HepG2 (cell line): Measurements from ENCODE around the gene ZACN. TPM values are rescaled to one million over a fixed set of nuclear protein-coding genes. Genes with fewer than 3 reads are reported as not detected.

Source experiments
- ATAC-seq: fragments of 200-7000 bp; cut with Tn5 transposase; 3 replicates; pipeline ENCODE4 v1.9.1; 2020; ENCODE audit warnings: mild to moderate bottlenecking, moderate library complexity
- BruUV-seq: library from RNA; stranded (reverse); fragments of 400-500 nt; replicated peaks from 2 replicates; lab custom pipeline; 2021; lab: Mats Ljungman, UMichigan
- CTCF ChIA-PET: fragments of 300-600 bp; formaldehyde crosslinking; extraction: SDS; loops from one replicate; lab custom pipeline; 2021; ENCODE audit warnings: low total read pairs, inconsistent platforms, low intra/inter-chr PET ratio; lab: Yijun Ruan, JAX
- POLR2A ChIA-PET: fragments of 350-600 bp; sonication (Branson Sonifier 250); formaldehyde crosslinking; loops from one replicate; lab custom pipeline; 2020; ENCODE audit warnings: antibody characterized with exemption, inconsistent platforms; lab: Yijun Ruan, JAX
- DNase-seq: peaks from one replicate; pipeline ENCODE4 v3.0.0-alpha.2; 2015; ENCODE audit warnings: low spot score
- FAIRE-seq: peaks from 3 replicates; lab custom pipeline; 2011; peaks lifted over from hg19 to GRCh38; lab: Jason Lieb, UNC
- H2AFZ ChIP-seq: one replicate; pipeline ENCODE4 v1.6.1; 2011; ENCODE audit warnings: low read length, inconsistent platforms
- H3K27ac ChIP-seq: fragments of 300-600 bp; 3 replicates; pipeline ENCODE4 v1.8.0; 2011; ENCODE audit warnings: mixed run types, mild to moderate bottlenecking, mixed read lengths, low read length, inconsistent platforms; ENCODE audit not compliant: insufficient read depth; ENCODE audit errors: extremely low read length
- H3K27me3 ChIP-seq, 2 experiments: fragments of 200-600 bp in 1 of 2; 2 replicates in 1 of 2; 3 replicates in 1 of 2; pipeline versions ENCODE4 v1.6.0 to v1.8.0; 2011; ENCODE audit warnings: low read length in 2 of 2, mild to moderate bottlenecking in 2 of 2, moderate library complexity in 2 of 2, inconsistent platforms in 1 of 2; ENCODE audit not compliant: insufficient read depth in 2 of 2, control insufficient read depth in 1 of 2
- H3K36me3 ChIP-seq, 2 experiments: fragments of 200-600 bp in 1 of 2; replicated peaks in 1 of 2; 2 replicates in 1 of 2; 3 replicates in 1 of 2; pipeline versions ENCODE4 v1.5.1 to v1.8.0; 2011; ENCODE audit warnings: low read length in 2 of 2, inconsistent platforms in 1 of 2; ENCODE audit not compliant: insufficient read depth in 2 of 2, control insufficient read depth in 1 of 2
- H3K4me1 ChIP-seq: 2 replicates; pipeline ENCODE4 v1.5.1; 2012; ENCODE audit warnings: low read length, inconsistent platforms; ENCODE audit not compliant: insufficient read depth
- H3K4me2 ChIP-seq: 2 replicates; pipeline ENCODE4 v1.6.0; 2011; ENCODE audit warnings: low read depth, low read length, inconsistent platforms
- H3K4me3 ChIP-seq, 3 experiments: fragments of 200-600 bp in 1 of 3; sonication (generic), shearing (Covaris generic) in 1 of 3; replicated peaks in 1 of 3; 2 replicates each; pipeline ENCODE4 v1.5.1; 2011 to 2016; ENCODE audit warnings: low read length in 3 of 3, inconsistent platforms in 2 of 3, low read depth in 2 of 3, mild to moderate bottlenecking in 2 of 3, control low read depth in 1 of 3, mixed read lengths in 1 of 3; ENCODE audit not compliant: insufficient read depth in 1 of 3
- H3K79me2 ChIP-seq: one replicate; pipeline ENCODE4 v1.6.1; 2011; ENCODE audit warnings: low read length, inconsistent platforms; ENCODE audit not compliant: insufficient read depth
- H3K9ac ChIP-seq: 2 replicates; pipeline ENCODE4 v1.6.0; 2011; ENCODE audit warnings: mild to moderate bottlenecking, low read depth, low read length, inconsistent platforms; ENCODE audit not compliant: insufficient read depth
- H3K9me3 ChIP-seq: 2 replicates; pipeline ENCODE4 v1.5.1; 2012; ENCODE audit warnings: mild to moderate bottlenecking, low read length
- H4K20me1 ChIP-seq: 2 replicates; pipeline ENCODE4 v1.6.0; 2011; ENCODE audit warnings: inconsistent platforms, mild to moderate bottlenecking, low read length, moderate library complexity; ENCODE audit not compliant: insufficient read depth
- ATF1 ChIP-seq: IDR thresholded peaks from 2 replicates; pipeline ENCODE4 v1.6.1; 2016; ENCODE audit warnings: mild to moderate bottlenecking, control low read depth
- ATF7-NPFF ChIP-seq: sonication (generic); formaldehyde crosslinking; IDR thresholded peaks from 2 replicates; pipeline ENCODE4 v1.8.1; 2023; ENCODE audit warnings: mild to moderate bottlenecking, low read depth, missing genetic modification reagents, moderate library complexity
- EEA1 ChIP-seq: sonication (generic); formaldehyde crosslinking; IDR thresholded peaks from 2 replicates; pipeline ENCODE4 v1.5.1; 2020; ENCODE audit warnings: mild to moderate bottlenecking, missing genetic modification reagents, borderline replicate concordance
- HDAC2 ChIP-seq: sonication (generic); formaldehyde crosslinking; IDR thresholded peaks from 2 replicates; pipeline ENCODE4 v1.4.0; 2020; ENCODE audit warnings: missing genetic modification reagents
- PTBP1 ChIP-seq: fragments of 200-400 bp; formaldehyde crosslinking; IDR thresholded peaks from 2 replicates; pipeline ENCODE4 v1.6.1; 2018; ENCODE audit warnings: low read length, low read depth; ENCODE audit not compliant: poor library complexity, severe bottlenecking
- SP5 ChIP-seq: IDR thresholded peaks from 2 replicates; pipeline ENCODE4 v1.6.1; 2016; ENCODE audit warnings: low read depth, borderline replicate concordance
- TBL1XR1 ChIP-seq: fragments of 150-350 bp; IDR thresholded peaks from 2 replicates; pipeline ENCODE4 v1.6.1; 2014; ENCODE audit warnings: borderline replicate concordance, low read length; ENCODE audit not compliant: partially characterized antibody
- TGIF2 ChIP-seq: IDR thresholded peaks from 2 replicates; pipeline ENCODE4 v1.6.1; 2016; ENCODE audit warnings: control low read depth, missing compliant biosample characterization
- ZBTB42 ChIP-seq: sonication (generic); formaldehyde crosslinking; IDR thresholded peaks from 2 replicates; pipeline ENCODE4 v1.5.0; 2020; ENCODE audit warnings: mild to moderate bottlenecking, missing genetic modification reagents
- ZKSCAN5 ChIP-seq: sonication (generic); formaldehyde crosslinking; IDR thresholded peaks from 2 replicates; pipeline ENCODE4 v1.5.1; 2020; ENCODE audit warnings: mild to moderate bottlenecking, missing genetic modification reagents
- ZNF124 ChIP-seq: sonication (generic); formaldehyde crosslinking; IDR thresholded peaks from 2 replicates; pipeline ENCODE4 v1.4.0; 2020; ENCODE audit warnings: missing genetic modification reagents
- ZNF382 ChIP-seq: sonication (generic); formaldehyde crosslinking; IDR thresholded peaks from 2 replicates; pipeline ENCODE4 v1.5.0; 2020; ENCODE audit warnings: missing genetic modification reagents, mild to moderate bottlenecking, borderline replicate concordance
- ZNF414 ChIP-seq: sonication (generic); formaldehyde crosslinking; IDR thresholded peaks from 2 replicates; pipeline ENCODE4 v1.5.0; 2020; ENCODE audit warnings: missing genetic modification reagents
- ZNF557 ChIP-seq: sonication (generic); formaldehyde crosslinking; IDR thresholded peaks from 2 replicates; pipeline ENCODE4 v1.4.0; 2020; ENCODE audit warnings: missing genetic modification reagents
- ZNF674 ChIP-seq: sonication (generic); formaldehyde crosslinking; IDR thresholded peaks from 2 replicates; pipeline ENCODE4 v1.5.0; 2020; ENCODE audit warnings: low read depth, mild to moderate bottlenecking, missing genetic modification reagents
- ZNF83 ChIP-seq: sonication (generic); formaldehyde crosslinking; IDR thresholded peaks from 2 replicates; pipeline ENCODE4 v1.4.0; 2020; ENCODE audit warnings: missing genetic modification reagents, mild to moderate bottlenecking, borderline replicate concordance
- ZNF878 ChIP-seq: sonication (generic); formaldehyde crosslinking; IDR thresholded peaks from 2 replicates; pipeline ENCODE4 v1.8.1; 2023; ENCODE audit warnings: mild to moderate bottlenecking, missing genetic modification reagents, moderate library complexity
- WGBS: methylation state at CpG from one replicate; pipeline ENCODE4 v1.1.6; 2017; ENCODE audit warnings: low lambda C conversion rate; 5-methylcytosine and 5-hydroxymethylcytosine counted together
- in situ Hi-C: cut with HindIII; loops from 2 replicates; pipeline ENCODE4 v1.10.0; 2017; ENCODE audit warnings: low pct_unique_long_range_greater_than_20kb; ENCODE audit not compliant: extremely low pct_ligation_motif_present
- intact Hi-C: fragments of 100-400 bp; cut with micrococcal nuclease; formaldehyde crosslinking; loops from one replicate; pipeline ENCODE4 v1.10.0; 2022; ENCODE audit not compliant: unreplicated experiment
- polyA plus RNA-seq, 8 experiments: library from polyadenylated mRNA; depleted of rRNA in 3 of 8; stranded (reverse) in 7 of 8; unstranded in 1 of 8; fragments of >200 nt; fragmentation: Illumina TruSeq in 4 of 8; extraction: Trizol in 4 of 8; gene quantifications; 2 replicates each; pipeline versions ENCODE4 v1.2.1 to v1.2.3, GENCODE V29; 2011 to 2016; ENCODE audit warnings: low read depth in 4 of 8, missing spikeins in 1 of 8, mixed read lengths in 1 of 8; ENCODE audit not compliant: insufficient read depth in 1 of 8
- total RNA-seq, 5 experiments: library from RNA; depleted of rRNA; stranded (reverse); fragments of >200 nt; fragmentation: Illumina TruSeq; extraction: Trizol; gene quantifications; 2 replicates each; pipeline ENCODE4 v1.2.3, GENCODE V29; 2016; ENCODE audit warnings: low read depth in 1 of 5
- TF ChIP-seq, protein P1 (sequence below): sonication (generic); formaldehyde crosslinking; IDR thresholded peaks from 2 replicates; pipeline ENCODE4 v1.4.0; 2020; ENCODE audit warnings: missing genetic modification reagents
- TF ChIP-seq, protein P2 (sequence below): sonication (generic); formaldehyde crosslinking; conservative IDR thresholded peaks from 2 replicates; pipeline ENCODE4 v1.4.0; 2020; ENCODE audit warnings: missing genetic modification reagents

Gene ZACN
- total and polyA plus RNA-seq, 2 of the 13 experiments (the other 11 are each of a cell fraction or from before 2014, with no cell fraction given): 0.11 to 0.15 TPM

- Histone ChIP-seq H3K9ac (peak within 1 kb of the TSS; percentile 97), H4K20me1 (peaks cover 10% of the 10 kb centered on the region; the same call in 1 of the 2 replicates), H3K4me1 (peaks cover 39% of the 10 kb centered on the region), H3K27ac (peak within 1 kb of the TSS; percentile 69), H3K4me3 (peak within 1 kb of the TSS; percentile 76 to 97 (median 86)), H3K27me3 (peaks cover 20 to 39% of the 10 kb centered on the region in 2 experiments; a peak in 4 of 5 replicates), H2AFZ (peak within 1 kb of the TSS; percentile 73), H3K36me3 (peaks cover 5 to 14% of the 10 kb centered on the region in 2 experiments), H3K4me2 (peak within 1 kb of the TSS; percentile 96), H3K79me2 (peaks cover 24% of the 10 kb centered on the region), H3K9me3 (no peaks in the 10 kb centered on the region)
- in situ Hi-C loops (no loop called here), intact Hi-C loops (no loop called here)
- POLR2A ChIA-PET: interaction anchor here (0.9 to 1.7 kb wide), 17 partner anchors 10 to 292 kb away, joined by 3 to 6 read pairs (median 3); partner anchors contain the start of genes ACOX1, EVPL, EXOC7 and FOXJ1
- CTCF ChIA-PET: no interaction called here
- ATAC-seq (peak; percentile 95), FAIRE-seq (peak; percentile 94), DNase-seq (peak; percentile 89)
- no TSS peak for BruUV-seq
- WGBS: under 1% methylated on average over 44 of the region's 57 CpGs
- TF ChIP-seq TBL1XR1 (peak; percentile 66), ZNF878 (CRISPR knock-in tag) (no peak), EEA1 (CRISPR knock-in tag) (peak; percentile 98), ATF7-NPFF (CRISPR knock-in tag) (peak; percentile 98), ZNF414 (peak; percentile 45; the same call in 1 of the 2 replicates), ZNF674 (CRISPR knock-in tag) (peak; percentile 74; the same call in 1 of the 2 replicates), ATF1 (no peak), ZKSCAN5 (CRISPR knock-in tag) (no peak), TGIF2 (CRISPR knock-in tag) (peak; percentile 63), SP5 (CRISPR knock-in tag) (peak; percentile 76; the same call in 1 of the 2 replicates), PTBP1 (peak; percentile 92), ZNF382 (CRISPR knock-in tag) (no peak), HDAC2 (CRISPR knock-in tag) (peak; percentile 87; the same call in 1 of the 2 replicates), ZBTB42 (CRISPR knock-in tag) (peak; percentile 87; the same call in 1 of the 2 replicates), ZNF124 (CRISPR knock-in tag) (peak; percentile 75; the same call in 1 of the 2 replicates), ZNF83 (CRISPR knock-in tag) (no peak; the same call in 1 of the 2 replicates), ZNF557 (0 out of 2 replicates have a peak, but pooled peaks have one; percentile 18)
- TF ChIP-seq, protein P1, sequence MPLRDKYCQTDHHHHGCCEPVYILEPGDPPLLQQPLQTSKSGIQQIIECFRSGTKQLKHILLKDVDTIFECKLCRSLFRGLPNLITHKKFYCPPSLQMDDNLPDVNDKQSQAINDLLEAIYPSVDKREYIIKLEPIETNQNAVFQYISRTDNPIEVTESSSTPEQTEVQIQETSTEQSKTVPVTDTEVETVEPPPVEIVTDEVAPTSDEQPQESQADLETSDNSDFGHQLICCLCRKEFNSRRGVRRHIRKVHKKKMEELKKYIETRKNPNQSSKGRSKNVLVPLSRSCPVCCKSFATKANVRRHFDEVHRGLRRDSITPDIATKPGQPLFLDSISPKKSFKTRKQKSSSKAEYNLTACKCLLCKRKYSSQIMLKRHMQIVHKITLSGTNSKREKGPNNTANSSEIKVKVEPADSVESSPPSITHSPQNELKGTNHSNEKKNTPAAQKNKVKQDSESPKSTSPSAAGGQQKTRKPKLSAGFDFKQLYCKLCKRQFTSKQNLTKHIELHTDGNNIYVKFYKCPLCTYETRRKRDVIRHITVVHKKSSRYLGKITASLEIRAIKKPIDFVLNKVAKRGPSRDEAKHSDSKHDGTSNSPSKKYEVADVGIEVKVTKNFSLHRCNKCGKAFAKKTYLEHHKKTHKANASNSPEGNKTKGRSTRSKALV: peak; percentile 68; the same call in 1 of the 2 replicates
- TF ChIP-seq, protein P2, sequence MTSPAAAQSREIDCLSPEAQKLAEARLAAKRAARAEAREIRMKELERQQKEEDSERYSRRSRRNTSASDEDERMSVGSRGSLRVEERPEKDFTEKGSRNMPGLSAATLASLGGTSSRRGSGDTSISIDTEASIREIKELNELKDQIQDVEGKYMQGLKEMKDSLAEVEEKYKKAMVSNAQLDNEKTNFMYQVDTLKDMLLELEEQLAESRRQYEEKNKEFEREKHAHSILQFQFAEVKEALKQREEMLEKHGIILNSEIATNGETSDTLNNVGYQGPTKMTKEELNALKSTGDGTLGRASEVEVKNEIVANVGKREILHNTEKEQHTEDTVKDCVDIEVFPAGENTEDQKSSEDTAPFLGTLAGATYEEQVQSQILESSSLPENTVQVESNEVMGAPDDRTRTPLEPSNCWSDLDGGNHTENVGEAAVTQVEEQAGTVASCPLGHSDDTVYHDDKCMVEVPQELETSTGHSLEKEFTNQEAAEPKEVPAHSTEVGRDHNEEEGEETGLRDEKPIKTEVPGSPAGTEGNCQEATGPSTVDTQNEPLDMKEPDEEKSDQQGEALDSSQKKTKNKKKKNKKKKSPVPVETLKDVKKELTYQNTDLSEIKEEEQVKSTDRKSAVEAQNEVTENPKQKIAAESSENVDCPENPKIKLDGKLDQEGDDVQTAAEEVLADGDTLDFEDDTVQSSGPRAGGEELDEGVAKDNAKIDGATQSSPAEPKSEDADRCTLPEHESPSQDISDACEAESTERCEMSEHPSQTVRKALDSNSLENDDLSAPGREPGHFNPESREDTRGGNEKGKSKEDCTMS (CRISPR knock-in tag): no peak
Measured at GRCh38 chr17:76072148-76072858, 6.7 kb upstream of the ZACN start, which contains the start of gene SRP68. TSS of gene SRP68 (minus strand) at chr17:76072517. CDS start at chr17:76072491, 26 bp downstream.
